PC-3 (cell line): ENCODE results near the gene LSP1. TPM values are rescaled to one million over a fixed set of nuclear protein-coding genes. Genes with fewer than 3 reads are reported as not detected.

Experiments used
- ATAC-seq: fragments of 200-7000 bp; cut with Tn5 transposase; 2 replicates; pipeline ENCODE4 v1.9.1; 2020; ENCODE audit warnings: mild to moderate bottlenecking, moderate library complexity
- BruUV-seq: library from RNA; stranded (reverse); fragments of 400-500 nt; replicated peaks from 2 replicates; lab custom pipeline; 2021; lab: Mats Ljungman, UMichigan
- CTCF ChIA-PET: fragments of 300-600 bp; sonication (Branson Sonifier 250); formaldehyde crosslinking; loops from one replicate; lab custom pipeline; 2022; ENCODE audit warnings: antibody characterized with exemption; lab: Charles Lee
- POLR2A ChIA-PET: fragments of 300-600 bp; sonication (Branson Sonifier 250); formaldehyde crosslinking; loops from one replicate; lab custom pipeline; 2022; ENCODE audit warnings: antibody characterized with exemption; ENCODE audit not compliant: unreplicated experiment; lab: Charles Lee
- DNase-seq: peaks from one replicate; pipeline ENCODE4 v3.0.0-alpha.2; 2015
- H2AFZ ChIP-seq: fragments of 300-600 bp; sonication (generic); 2 replicates; pipeline ENCODE4 v1.6.0; 2016; ENCODE audit warnings: antibody characterized with exemption, low read length
- H3F3A ChIP-seq: fragments of 300-600 bp; sonication (generic); one replicate; pipeline ENCODE4 v1.6.0; 2017; ENCODE audit warnings: antibody characterized with exemption, low read length, control low read depth, mild to moderate bottlenecking; ENCODE audit not compliant: unreplicated experiment
- H3K27ac ChIP-seq: fragments of 300-600 bp; sonication (generic); 2 replicates; pipeline ENCODE4 v1.5.1; 2016; ENCODE audit warnings: mild to moderate bottlenecking, low read length
- H3K27me3 ChIP-seq: fragments of 300-600 bp; sonication (generic); 2 replicates; pipeline ENCODE4 v1.6.1; 2016; ENCODE audit warnings: low read length, mixed read lengths
- H3K36me3 ChIP-seq: fragments of 300-600 bp; sonication (generic); 2 replicates; pipeline ENCODE4 v1.6.1; 2016; ENCODE audit warnings: low read depth, mixed run types, low read length, mixed read lengths
- H3K4me1 ChIP-seq: fragments of 300-600 bp; sonication (generic); 2 replicates; pipeline ENCODE4 v1.5.1; 2016; ENCODE audit warnings: low read length; ENCODE audit not compliant: insufficient read depth
- H3K4me2 ChIP-seq: fragments of 300-600 bp; sonication (generic); 2 replicates; pipeline ENCODE4 v1.6.0; 2016; ENCODE audit warnings: low read length
- H3K4me3 ChIP-seq: fragments of 300-600 bp; sonication (generic); 2 replicates; pipeline ENCODE4 v1.5.1; 2016; ENCODE audit warnings: mild to moderate bottlenecking, low read length, mixed read lengths
- H3K79me2 ChIP-seq: fragments of 300-600 bp; sonication (generic); 2 replicates; pipeline ENCODE4 v1.6.1; 2017; ENCODE audit warnings: low read length, mixed read lengths
- H3K9ac ChIP-seq: fragments of 300-600 bp; sonication (generic); 2 replicates; pipeline ENCODE4 v1.6.0; 2016; ENCODE audit warnings: mild to moderate bottlenecking, low read length
- H3K9me2 ChIP-seq: fragments of 300-600 bp; sonication (generic); replicated peaks from 2 replicates; pipeline ENCODE4 v1.6.1; 2016; ENCODE audit warnings: mixed run types, low read length, mixed read lengths
- H3K9me3 ChIP-seq: fragments of 300-600 bp; sonication (generic); 2 replicates; pipeline ENCODE4 v1.6.1; 2016; ENCODE audit warnings: low read length, mixed read lengths
- H4K20me1 ChIP-seq: fragments of 300-600 bp; sonication (generic); 2 replicates; pipeline ENCODE4 v1.6.1; 2016; ENCODE audit warnings: low read length, mixed read lengths
- CTCF ChIP-seq: fragments of 300-600 bp; sonication (generic); conservative IDR thresholded peaks from 2 replicates; pipeline ENCODE4 v1.5.1; 2017; ENCODE audit warnings: antibody characterized with exemption, low read depth, mild to moderate bottlenecking, low read length
- EZH2 ChIP-seq: fragments of 300-600 bp; sonication (generic); IDR thresholded peaks from one replicate; pipeline ENCODE4 v1.6.1; 2017; ENCODE audit warnings: antibody characterized with exemption, mild to moderate bottlenecking, low read length; ENCODE audit not compliant: unreplicated experiment
- EZH2phosphoT487 ChIP-seq: fragments of 300-600 bp; sonication (generic); IDR thresholded peaks from 2 replicates; pipeline ENCODE4 v1.6.1; 2018; ENCODE audit warnings: mild to moderate bottlenecking, antibody characterized with exemption, low read length, borderline replicate concordance
- intact Hi-C: fragments of 100-400 bp; cut with micrococcal nuclease; formaldehyde crosslinking; loops from 2 replicates; pipeline ENCODE4 v1.9.0; 2023
- total RNA-seq: library from RNA; depleted of rRNA; stranded (reverse); fragments of >200 nt; gene quantifications from 2 replicates; pipeline ENCODE4 v1.2.3, GENCODE V29; 2014

LSP1 gene
- total RNA-seq, 1 experiment from 2014 or later: not detected

GRCh38 chr11:1916132-1916985, 63.5 kb downstream of the LSP1 start:
- no peaks in the 10 kb centered on the region for H3K4me1 ChIP-seq
- no peak overlapping the region for H3K4me3 ChIP-seq
- H2AFZ ChIP-seq: no peak overlapping the region
- intact Hi-C loops: no loop called here
- H3K27ac ChIP-seq: no peak overlapping the region
- H3K9me2 ChIP-seq: no peaks in the 10 kb centered on the region
- no peaks in the 10 kb centered on the region for H3F3A ChIP-seq
- no peaks in the 10 kb centered on the region for H3K79me2 ChIP-seq
- no peak overlapping the region for H3K9ac ChIP-seq
- no peak overlapping the region for H3K4me2 ChIP-seq
- H3K27me3 ChIP-seq: no peaks in the 10 kb centered on the region
- ChIA-PET CTCF (no interaction called here), POLR2A (no interaction called here)
- H4K20me1 ChIP-seq: no peaks in the 10 kb centered on the region
- H3K9me3 ChIP-seq: no peaks in the 10 kb centered on the region
- ATAC-seq: no peak
- no peaks in the 10 kb centered on the region for H3K36me3 ChIP-seq
- TF ChIP-seq CTCF: no peak
- no peak for TF ChIP-seq EZH2phosphoT487
- no peak for TF ChIP-seq EZH2
- no TSS peak for BruUV-seq
- no peak for DNase-seq

- TF ChIP-seq EZH2phosphoT487: no peak
- TF ChIP-seq CTCF: no peak
- no peak for TF ChIP-seq EZH2
- H3K4me2 ChIP-seq: no peak overlapping the region
Observed at GRCh38 chr11:1916986-1917522, 64.2 kb downstream of the LSP1 start.

More at GRCh38 chr11:1916986-1917522, 64.2 kb downstream of the LSP1 start:
- ChIA-PET POLR2A (no interaction called here), CTCF (interaction anchor here (0.6 kb wide), 1 partner anchor 223 kb away, joined by 4 read pairs; no protein-coding TSS in a partner anchor)
- H3K36me3 ChIP-seq: no peaks in the 10 kb centered on the region
- no peaks in the 10 kb centered on the region for H3K27me3 ChIP-seq
- no peaks in the 10 kb centered on the region for H3F3A ChIP-seq
- DNase-seq: no peak
- intact Hi-C loops: no loop called here
- H2AFZ ChIP-seq: no peak overlapping the region
- no TSS peak for BruUV-seq
- no peaks in the 10 kb centered on the region for H3K9me2 ChIP-seq
- no peaks in the 10 kb centered on the region for H3K4me1 ChIP-seq
- H3K79me2 ChIP-seq: no peaks in the 10 kb centered on the region
- H3K9me3 ChIP-seq: no peaks in the 10 kb centered on the region
- H4K20me1 ChIP-seq: no peaks in the 10 kb centered on the region
- no peak overlapping the region for H3K9ac ChIP-seq
- no peak for ATAC-seq
- H3K27ac ChIP-seq: no peak overlapping the region
- H3K4me3 ChIP-seq: no peak overlapping the region
